CD14-positive monocyte (primary cell): ENCODE measurements around the gene PCGF6. TPM values are rescaled to one million over a fixed set of nuclear protein-coding genes. Genes with fewer than 3 reads are reported as not detected.

ENCODE experiments used
- DNase-seq, 3 donors: peaks; one replicate each; pipeline ENCODE4 v3.0.0-alpha.2; 2011 to 2022
- H2AFZ ChIP-seq: 2 replicates; pipeline ENCODE4 v1.6.0; 2012; ENCODE audit warnings: mild to moderate bottlenecking, low read depth, low read length, inconsistent platforms; ENCODE audit not compliant: insufficient read depth, poor library complexity, severe bottlenecking
- H3K27ac ChIP-seq, 2 donors: 1 replicate in 1 of 2; 2 replicates in 1 of 2; pipeline ENCODE4 v1.5.1; 2012 to 2013; ENCODE audit warnings: low read length in 2 of 2, control low read depth in 1 of 2, inconsistent platforms in 1 of 2, low read depth in 1 of 2, mild to moderate bottlenecking in 1 of 2
- H3K27me3 ChIP-seq, 2 donors: one replicate each; pipeline versions ENCODE4 v1.6.0 to v1.6.1; 2011 to 2013; ENCODE audit warnings: low read length in 2 of 2; ENCODE audit not compliant: control insufficient read depth in 2 of 2, insufficient read depth in 2 of 2
- H3K36me3 ChIP-seq, 2 donors: replicated peaks in 1 of 2; 1 replicate in 1 of 2; 2 replicates in 1 of 2; pipeline versions ENCODE4 v1.5.1 to v1.6.1; 2012 to 2013; ENCODE audit warnings: low read length in 2 of 2, control low read depth in 1 of 2, inconsistent platforms in 1 of 2, mild to moderate bottlenecking in 1 of 2; ENCODE audit not compliant: insufficient read depth in 2 of 2, control insufficient read depth in 1 of 2
- H3K4me1 ChIP-seq, 2 donors: 1 replicate in 1 of 2; 2 replicates in 1 of 2; pipeline versions ENCODE4 v1.5.1 to v1.6.1; 2012 to 2013; ENCODE audit warnings: low read length in 2 of 2, control low read depth in 1 of 2, inconsistent platforms in 1 of 2, mild to moderate bottlenecking in 1 of 2, moderate library complexity in 1 of 2; ENCODE audit not compliant: insufficient read depth in 2 of 2, control insufficient read depth in 1 of 2
- H3K4me2 ChIP-seq: replicated peaks from 2 replicates; pipeline ENCODE3; 2012; ENCODE audit warnings: low read length, moderate library complexity, mild to moderate bottlenecking; ENCODE audit not compliant: poor library complexity, severe bottlenecking; ENCODE audit errors: extremely low read depth
- H3K4me3 ChIP-seq, 3 experiments: fragments of 200-600 bp in 1 of 3; sonication (generic) in 1 of 3; replicated peaks in 1 of 3; 1 replicate in 2 of 3; 2 replicates in 1 of 3; pipeline ENCODE4 v1.5.1; 2011 to 2013; ENCODE audit warnings: low read length in 3 of 3, mild to moderate bottlenecking in 3 of 3, control low read depth in 2 of 3, low read depth in 2 of 3, inconsistent platforms in 1 of 3, moderate library complexity in 1 of 3
- H3K79me2 ChIP-seq: 2 replicates; pipeline ENCODE4 v1.6.0; 2012; ENCODE audit warnings: mild to moderate bottlenecking, control low read depth, inconsistent platforms, low read length, moderate library complexity; ENCODE audit not compliant: insufficient read depth
- H3K9ac ChIP-seq: 2 replicates; pipeline ENCODE4 v1.6.0; 2017; ENCODE audit warnings: low read length, mild to moderate bottlenecking; ENCODE audit not compliant: insufficient read depth, poor library complexity, severe bottlenecking
- H3K9me3 ChIP-seq, 2 donors: replicated peaks in 1 of 2; 1 replicate in 1 of 2; 2 replicates in 1 of 2; pipeline versions ENCODE4 v1.5.1 to v1.6.1; 2012 to 2013; ENCODE audit warnings: low read length in 2 of 2, control low read depth in 1 of 2; ENCODE audit not compliant: control insufficient read depth in 1 of 2, insufficient read depth in 1 of 2
- H4K20me1 ChIP-seq: 2 replicates; pipeline ENCODE4 v1.6.0; 2012; ENCODE audit warnings: mild to moderate bottlenecking, low read length, control low read depth, moderate library complexity; ENCODE audit not compliant: insufficient read depth
- H3K27ac Mint-ChIP-seq, 7 donors: one replicate each; pipeline ENCODE4 v1.8.0; 2020; ENCODE audit warnings: mild to moderate bottlenecking in 7 of 7, mixed read lengths in 7 of 7, moderate library complexity in 6 of 7, inconsistent platforms in 2 of 7
- H3K27me3 Mint-ChIP-seq, 3 donors: one replicate each; pipeline ENCODE4 v1.8.0; 2021 to 2022; ENCODE audit warnings: low read depth in 3 of 3, mild to moderate bottlenecking in 3 of 3, mixed read lengths in 3 of 3, moderate library complexity in 3 of 3, inconsistent platforms in 1 of 3
- H3K36me3 Mint-ChIP-seq, 2 donors: one replicate each; pipeline ENCODE4 v1.8.0; 2020; ENCODE audit warnings: mixed read lengths in 2 of 2, inconsistent platforms in 1 of 2, mild to moderate bottlenecking in 1 of 2
- H3K4me1 Mint-ChIP-seq: one replicate; pipeline ENCODE4 v1.8.0; 2020; ENCODE audit warnings: mild to moderate bottlenecking, mixed read lengths
- H3K4me3 Mint-ChIP-seq, 2 donors: one replicate each; pipeline ENCODE4 v1.8.0; 2020; ENCODE audit warnings: mild to moderate bottlenecking in 2 of 2, mixed read lengths in 2 of 2, moderate library complexity in 1 of 2
- H3K9me3 Mint-ChIP-seq, 7 donors: one replicate each; pipeline ENCODE4 v1.8.0; 2020 to 2022; ENCODE audit warnings: mixed read lengths in 7 of 7, mild to moderate bottlenecking in 6 of 7, moderate library complexity in 6 of 7, inconsistent platforms in 2 of 7
- WGBS: methylation state at CpG from one replicate; pipeline ENCODE4 v1.1.5; 2013; ENCODE audit warnings: missing lambda C conversion rate; ENCODE audit not compliant: insufficient coverage; 5-methylcytosine and 5-hydroxymethylcytosine counted together
- intact Hi-C, 2 donors: fragments of 100-400 bp; cut with micrococcal nuclease; formaldehyde crosslinking; loops; one replicate each; pipeline versions ENCODE4 v1.15.0 to v1.15.1; 2023
- polyA plus RNA-seq, 3 donors: library from polyadenylated mRNA; depleted of rRNA in 1 of 3; unstranded in 2 of 3; stranded (reverse) in 1 of 3; fragments of 300-500 nt in 2 of 3; fragments of >200 nt in 1 of 3; fragmentation: Illumina TruSeq in 2 of 3; gene quantifications; 1 replicate in 2 of 3; 2 replicates in 1 of 3; pipeline ENCODE4 v1.2.3, GENCODE V29; 2012 to 2021
- TF ChIP-seq, protein P1 (sequence below): fragments of 200-600 bp; IDR thresholded peaks from one replicate; pipeline ENCODE4 v1.8.0; 2022; ENCODE audit warnings: antibody characterized with exemption, mild to moderate bottlenecking

The PCGF6 gene
- polyA plus RNA-seq, 3 donors = 3.4 to 6.2 (median 4.6) TPM

DNA sequence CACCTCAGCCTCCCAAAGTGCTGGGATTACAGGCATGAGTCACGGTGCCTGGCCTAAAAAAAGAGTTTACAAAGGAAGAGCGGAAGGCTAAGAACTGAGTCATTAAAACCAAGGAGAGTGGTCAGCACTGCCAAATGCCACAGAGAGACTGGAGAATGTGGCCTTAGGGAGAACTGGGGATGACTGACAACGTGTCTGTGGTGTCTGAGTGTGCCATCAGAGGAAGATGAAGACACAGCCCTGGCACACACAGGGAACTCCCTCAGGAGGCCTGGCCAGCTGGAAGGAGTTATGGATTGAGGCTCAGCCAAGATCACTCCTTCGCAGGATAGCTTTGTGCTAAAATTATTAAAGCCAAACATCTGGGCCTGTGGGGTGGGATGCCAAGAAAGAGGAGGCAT lies 77.9 kb downstream of the PCGF6 start:
- no peaks in the 10 kb centered on the region for H3K36me3 Mint-ChIP-seq
- H4K20me1 ChIP-seq = no peaks in the 10 kb centered on the region
- 67% methylated on average over 3 of the region's 4 CpGs for WGBS
- H2AFZ ChIP-seq = no peak overlapping the region
- H3K27ac Mint-ChIP-seq = no peak overlapping the region
- no peak for DNase-seq
- TF ChIP-seq, protein P1, sequence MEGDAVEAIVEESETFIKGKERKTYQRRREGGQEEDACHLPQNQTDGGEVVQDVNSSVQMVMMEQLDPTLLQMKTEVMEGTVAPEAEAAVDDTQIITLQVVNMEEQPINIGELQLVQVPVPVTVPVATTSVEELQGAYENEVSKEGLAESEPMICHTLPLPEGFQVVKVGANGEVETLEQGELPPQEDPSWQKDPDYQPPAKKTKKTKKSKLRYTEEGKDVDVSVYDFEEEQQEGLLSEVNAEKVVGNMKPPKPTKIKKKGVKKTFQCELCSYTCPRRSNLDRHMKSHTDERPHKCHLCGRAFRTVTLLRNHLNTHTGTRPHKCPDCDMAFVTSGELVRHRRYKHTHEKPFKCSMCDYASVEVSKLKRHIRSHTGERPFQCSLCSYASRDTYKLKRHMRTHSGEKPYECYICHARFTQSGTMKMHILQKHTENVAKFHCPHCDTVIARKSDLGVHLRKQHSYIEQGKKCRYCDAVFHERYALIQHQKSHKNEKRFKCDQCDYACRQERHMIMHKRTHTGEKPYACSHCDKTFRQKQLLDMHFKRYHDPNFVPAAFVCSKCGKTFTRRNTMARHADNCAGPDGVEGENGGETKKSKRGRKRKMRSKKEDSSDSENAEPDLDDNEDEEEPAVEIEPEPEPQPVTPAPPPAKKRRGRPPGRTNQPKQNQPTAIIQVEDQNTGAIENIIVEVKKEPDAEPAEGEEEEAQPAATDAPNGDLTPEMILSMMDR = no peak
- H3K79me2 ChIP-seq = no peaks in the 10 kb centered on the region
- no peak overlapping the region for H3K9ac ChIP-seq
- H3K4me3 Mint-ChIP-seq = no peak overlapping the region
- H3K4me2 ChIP-seq = no peak overlapping the region
- no peak overlapping the region for H3K4me3 ChIP-seq
- no peak overlapping the region for H3K27ac ChIP-seq
- intact Hi-C loops = no loop called here
- H3K36me3 ChIP-seq = no peaks in the 10 kb centered on the region
- H3K27me3 ChIP-seq = peaks cover 28 to 30% of the 10 kb centered on the region in 2 donors
- peaks cover 34 to 59% (median 42%) of the 10 kb centered on the region in 3 donors for H3K27me3 Mint-ChIP-seq
- peaks cover 5% of the 10 kb centered on the region for H3K4me1 Mint-ChIP-seq
- H3K9me3 Mint-ChIP-seq = peaks cover 0 to 21% (median 4%) of the 10 kb centered on the region in 7 donors
- peaks cover 3 to 12% of the 10 kb centered on the region in 2 donors for H3K9me3 ChIP-seq
- peaks cover 0 to 11% of the 10 kb centered on the region in 2 donors for H3K4me1 ChIP-seq

DNA sequence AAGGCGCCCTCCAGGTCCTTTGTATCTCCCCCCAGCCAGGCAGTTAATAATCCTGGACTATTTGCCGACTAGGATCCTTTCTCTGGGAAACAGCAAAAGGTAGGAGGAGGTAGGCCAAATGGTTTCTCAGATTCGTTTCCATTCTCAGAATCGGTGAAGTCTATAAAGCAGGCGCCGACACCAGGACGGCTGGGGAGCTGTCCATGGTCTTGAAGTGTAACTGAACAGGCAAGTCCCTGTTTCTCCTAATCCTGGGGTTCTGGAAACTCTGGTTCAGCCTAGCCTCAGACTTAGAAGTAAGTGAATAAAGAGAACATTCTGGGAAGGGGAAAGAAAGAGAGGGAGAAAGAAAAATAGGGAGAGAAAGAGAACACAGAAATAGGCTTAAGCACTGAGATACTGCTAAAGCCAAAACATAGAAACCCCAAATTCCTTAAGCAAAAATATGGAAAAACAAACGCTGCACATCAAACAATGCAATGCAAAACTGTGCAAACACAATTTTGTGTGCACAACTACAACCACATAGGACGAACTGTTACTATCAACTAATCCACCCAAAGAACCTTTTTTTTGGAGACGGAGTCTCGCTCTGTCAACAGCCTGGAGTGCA lies 85.1 kb downstream of the PCGF6 start:
- H3K9ac ChIP-seq = no peak overlapping the region
- Mint-ChIP-seq H3K4me1 (no peaks in the 10 kb centered on the region), H3K27me3 (peaks cover 23 to 43% (median 24%) of the 10 kb centered on the region in 3 donors), H3K9me3 (peaks cover 0 to 5% (median 3%) of the 10 kb centered on the region in 7 donors), H3K36me3 (no peaks in the 10 kb centered on the region), H3K4me3 (peak overlapping the region in 1 of 2 donors; percentile 48), H3K27ac (no peak overlapping the region)
- no peaks in the 10 kb centered on the region for H3K4me1 ChIP-seq
- no peaks in the 10 kb centered on the region for H3K36me3 ChIP-seq
- H3K4me2 ChIP-seq = no peak overlapping the region
- H3K4me3 ChIP-seq = no peak overlapping the region
- no peaks in the 10 kb centered on the region for H4K20me1 ChIP-seq
- intact Hi-C loops = no loop called here
- no peaks in the 10 kb centered on the region for H3K9me3 ChIP-seq
- TF ChIP-seq, protein P1 = no peak
- DNase-seq = no peak
- peaks cover 5 to 10% of the 10 kb centered on the region in 2 donors for H3K27me3 ChIP-seq
- WGBS = 37% methylated on average over 10 of the region's 11 CpGs
- no peak overlapping the region for H2AFZ ChIP-seq
- H3K27ac ChIP-seq = no peak overlapping the region
- no peaks in the 10 kb centered on the region for H3K79me2 ChIP-seq
